HG03520 (cell line): ENCODE measurements around the gene SH3BGRL2.
"Not testable (repeated sequence)": the region's sequence is repeated elsewhere in the genome, so short reads cannot be mapped to it uniquely, and the experiment has no call there.

Experiments used
- ATAC-seq: cut with Tn5 transposase; IDR thresholded peaks from one replicate; pipeline ENCODE4 v1.9.1; 2021; ENCODE audit warnings: mild to moderate bottlenecking, moderate library complexity; ENCODE audit not compliant: unreplicated experiment

SH3BGRL2 gene

DNA sequence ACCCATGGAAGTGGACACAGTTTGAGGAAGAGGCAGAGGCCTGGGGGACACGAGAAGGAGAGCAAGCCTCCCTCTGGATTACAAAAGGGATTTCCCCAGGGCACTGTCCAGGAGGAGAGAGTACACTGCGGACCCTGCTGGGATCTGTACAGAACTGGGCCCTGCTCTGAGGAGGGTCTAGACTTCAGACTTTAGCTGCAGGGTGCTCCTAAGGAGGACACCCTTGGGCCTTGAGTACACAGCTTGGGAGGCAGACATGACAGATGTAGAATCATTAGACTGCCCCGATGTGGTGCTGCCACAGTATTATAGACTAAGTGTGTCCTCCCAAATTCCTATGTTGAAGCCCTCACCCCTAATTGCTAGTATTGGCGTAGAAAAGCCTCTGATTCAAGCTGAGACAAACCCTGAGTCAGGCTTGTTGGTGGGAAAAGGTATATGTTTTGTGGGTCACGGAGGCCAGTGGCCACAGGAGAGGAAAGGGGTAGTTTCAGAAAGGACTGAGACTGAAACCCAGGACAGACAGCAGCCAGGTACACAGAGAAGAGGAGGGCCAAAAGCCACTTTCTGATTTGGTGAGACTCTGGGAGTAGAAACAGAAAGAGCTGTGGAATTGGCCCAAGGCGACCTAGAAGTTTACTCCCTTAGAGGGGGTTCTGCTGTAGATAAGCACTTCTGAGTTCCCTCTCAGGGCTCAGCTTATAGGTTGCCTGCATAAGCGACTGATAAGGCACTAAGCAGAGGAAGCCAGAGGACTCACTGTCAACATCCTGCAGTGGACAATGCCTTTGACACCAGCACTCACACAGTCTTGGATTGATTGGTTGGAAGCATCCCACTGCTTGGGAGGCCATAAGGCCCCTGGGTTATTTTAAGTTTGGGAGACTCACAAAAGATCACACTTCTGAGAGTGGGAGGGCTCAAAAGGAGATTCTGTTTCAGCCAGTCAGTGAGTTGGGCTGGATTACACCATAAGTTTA, 16.5 kb upstream of the SH3BGRL2 start:
- no peak for ATAC-seq

DNA sequence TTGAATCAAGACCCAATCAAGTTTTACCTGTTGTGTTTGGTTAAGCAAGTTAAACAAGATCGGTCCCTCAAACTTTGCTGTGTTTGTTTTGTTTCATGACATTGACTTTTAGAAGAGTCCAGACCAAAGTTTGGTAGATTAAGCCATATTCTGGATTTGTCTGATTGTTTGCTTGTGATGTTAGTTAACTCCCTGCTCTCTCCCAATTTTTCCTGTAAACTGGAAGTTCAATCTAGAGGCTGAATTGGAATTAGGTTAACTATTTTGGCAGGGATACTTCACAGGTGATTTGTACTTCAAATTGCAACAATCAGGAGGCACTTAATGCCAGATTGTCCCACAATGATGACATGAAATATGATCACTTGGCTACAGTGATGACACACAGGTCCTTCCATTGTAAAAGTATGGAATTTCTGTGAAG, 13.6 kb upstream of the SH3BGRL2 start:
- ATAC-seq, result no peak

DNA sequence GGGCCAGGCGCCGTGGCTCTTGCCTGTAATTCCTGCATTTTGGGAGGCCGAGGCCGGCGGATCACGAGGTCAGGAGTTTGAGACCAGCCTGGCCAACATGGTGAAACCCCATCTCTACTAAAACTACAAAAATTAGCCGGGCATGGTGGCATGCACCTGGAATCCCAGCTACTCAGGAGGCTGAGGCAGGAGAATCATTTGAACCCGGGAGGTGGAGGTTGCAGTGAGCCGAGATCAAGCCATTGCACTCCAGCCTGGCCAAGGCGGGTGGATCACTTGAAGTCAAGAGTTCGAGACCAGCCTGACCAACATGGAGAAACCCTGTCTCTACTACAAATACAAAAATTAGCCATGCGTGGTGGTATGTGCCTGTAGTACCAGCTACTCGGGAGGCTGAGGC, 12.7 kb upstream of the SH3BGRL2 start:
- not testable (repeated sequence) for ATAC-seq

DNA sequence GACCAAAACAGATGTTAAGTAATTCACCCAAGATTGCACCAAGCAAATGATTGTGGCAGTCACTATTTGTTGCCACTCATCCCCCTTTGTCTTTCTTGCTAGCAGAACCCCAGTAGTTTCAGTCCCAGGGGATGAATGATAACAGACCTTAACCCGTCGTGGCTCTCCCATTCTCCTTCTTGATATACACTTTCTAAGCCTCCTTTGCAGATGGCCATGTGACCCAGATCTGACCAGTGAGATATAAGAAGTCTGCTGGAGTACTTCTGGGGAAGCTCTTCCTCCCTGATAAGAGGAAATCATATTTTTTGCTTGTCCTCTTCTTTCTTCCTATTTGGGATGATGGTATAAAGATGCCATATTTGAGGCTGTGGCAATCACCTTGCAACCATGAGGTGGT, 9.6 kb upstream of the SH3BGRL2 start:
- ATAC-seq, result no peak

DNA sequence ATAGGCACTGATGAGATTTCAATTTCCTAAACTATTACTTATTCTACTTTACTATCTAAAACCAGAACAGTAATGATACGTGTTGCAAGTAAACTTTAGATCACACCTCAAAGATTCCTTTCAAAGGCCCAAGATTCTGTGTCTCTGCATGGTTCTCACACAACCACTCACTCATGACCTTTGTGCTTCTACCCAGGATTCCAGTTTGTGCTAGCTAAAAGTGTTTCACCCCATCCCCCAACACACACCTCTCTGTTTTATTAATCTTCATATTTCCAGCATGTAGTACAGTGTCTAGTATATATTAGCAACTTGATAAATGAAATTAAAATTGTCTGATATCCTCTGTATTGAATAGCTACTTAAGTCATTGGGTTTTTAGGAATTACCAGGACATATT, 8.8 kb upstream of the SH3BGRL2 start:
- ATAC-seq, result no peak

- no peak for ATAC-seq
Measured at GRCh38 chr6:79623106-79623505, 8.0 kb upstream of the SH3BGRL2 start.

GRCh38 chr6:79625746-79626145, 5.4 kb upstream of the SH3BGRL2 start:
- no peak for ATAC-seq

- ATAC-seq, result no peak
Measured at GRCh38 chr6:79626811-79627210, 4.3 kb upstream of the SH3BGRL2 start.

DNA sequence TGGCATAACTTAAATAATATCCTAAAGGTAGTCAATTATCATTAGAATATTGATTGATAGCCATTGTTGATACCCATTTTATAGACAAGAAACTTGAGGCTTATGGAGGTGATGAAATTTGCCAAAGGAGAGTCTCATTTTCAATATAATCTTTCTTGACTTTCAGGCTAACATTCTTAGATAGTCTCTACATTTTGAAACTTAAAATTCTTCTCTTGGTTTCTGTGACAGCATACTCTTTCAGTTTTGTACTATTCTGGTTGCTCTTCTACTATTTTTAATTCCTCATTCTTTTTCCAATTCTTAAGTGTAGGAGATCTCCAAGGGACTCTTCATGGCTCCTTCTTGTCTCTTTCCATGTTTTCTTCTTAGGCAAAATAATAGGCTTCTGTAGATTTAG, 3.7 kb upstream of the SH3BGRL2 start:
- ATAC-seq, result no peak

GRCh38 chr6:79628466-79629288, 2.5 kb upstream of the SH3BGRL2 start:
- no peak for ATAC-seq

DNA sequence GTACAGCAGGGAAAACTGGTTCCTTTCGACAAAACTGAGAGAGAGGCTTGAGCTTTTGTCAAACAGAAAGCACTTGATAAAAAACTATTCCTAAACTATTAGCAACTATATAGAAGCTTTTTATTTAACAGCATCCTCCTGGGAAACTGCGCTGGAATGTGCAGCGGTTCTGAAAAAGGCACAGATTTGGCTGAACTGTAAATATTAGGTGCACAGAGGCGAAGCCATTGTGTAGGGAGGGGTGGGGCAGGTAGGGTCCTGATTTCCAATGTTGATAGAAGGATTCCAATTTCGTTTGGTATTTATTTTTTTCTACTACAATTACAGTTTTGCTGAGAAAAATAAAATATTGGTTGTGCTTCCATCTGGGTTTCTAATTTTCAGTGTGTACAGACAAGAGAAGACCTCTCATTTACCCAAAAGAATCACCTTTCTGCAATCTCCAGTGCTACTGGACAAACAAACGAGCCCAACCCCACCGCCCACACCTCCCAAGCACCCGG, 698 bp upstream of the SH3BGRL2 start:
- ATAC-seq, result no peak

GRCh38 chr6:79631693-79632172, 604 bp downstream of the SH3BGRL2 start:
- no peak for ATAC-seq

- no peak for ATAC-seq
Measured at GRCh38 chr6:79632580-79632979, 1.5 kb downstream of the SH3BGRL2 start.

GRCh38 chr6:79634491-79635231, 3.5 kb downstream of the SH3BGRL2 start:
- ATAC-seq, result no peak

- no peak for ATAC-seq
Measured at GRCh38 chr6:79635232-79635543, 4.1 kb downstream of the SH3BGRL2 start.

DNA sequence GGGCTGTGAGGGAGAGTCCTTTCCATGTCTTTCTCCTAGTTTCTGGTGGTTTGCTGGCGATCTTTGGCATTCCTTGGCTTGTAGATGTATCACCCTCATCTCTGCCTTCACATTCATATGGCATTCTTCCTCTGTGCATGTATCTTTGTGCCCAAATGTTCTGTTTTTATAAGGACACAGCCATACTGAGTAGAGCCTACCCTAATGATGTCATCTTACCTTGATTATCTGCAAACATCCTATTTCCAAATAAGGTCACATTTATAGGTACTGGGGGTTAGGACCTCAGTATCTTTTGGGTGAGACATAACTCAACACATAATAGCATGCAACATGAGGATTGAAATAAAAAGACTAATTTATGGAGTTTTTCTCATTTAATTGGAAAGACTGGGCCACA, 5.5 kb downstream of the SH3BGRL2 start:
- ATAC-seq, result no peak

GRCh38 chr6:79640146-79641111, 9.3 kb downstream of the SH3BGRL2 start:
- no peak for ATAC-seq

- no peak for ATAC-seq
Measured at GRCh38 chr6:79646006-79646405, 14.9 kb downstream of the SH3BGRL2 start.

- no peak for ATAC-seq
Measured at GRCh38 chr6:79646561-79646960, 15.4 kb downstream of the SH3BGRL2 start.

DNA sequence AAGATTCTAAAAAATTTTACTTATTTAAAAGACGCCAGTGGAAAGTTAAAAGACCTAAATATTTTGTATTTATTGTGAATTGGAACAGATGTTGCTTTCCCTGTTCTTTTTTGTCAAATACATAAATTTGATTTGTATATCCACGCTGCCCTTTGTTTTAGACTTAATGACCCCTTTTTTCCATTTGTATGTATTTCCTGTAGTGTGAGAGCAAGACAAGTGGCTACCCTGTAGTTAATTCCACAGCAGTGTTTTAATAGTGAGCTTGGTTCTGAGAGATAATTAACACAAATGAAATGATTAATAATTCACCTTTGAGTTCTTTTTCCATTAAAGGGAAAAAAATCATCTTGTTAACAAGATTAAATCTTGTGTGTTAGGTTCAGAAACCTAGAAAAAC, 16.6 kb downstream of the SH3BGRL2 start:
- ATAC-seq, result no peak
